Measurements from ENCODE around the gene GRIN2C. TPM values are rescaled to one million over a fixed set of nuclear protein-coding genes. Genes with fewer than 3 reads are reported as not detected.

GRIN2C gene
- total and polyA plus RNA-seq, 2 donors (not counting 1 experiment from before 2014, with no cell fraction given) = 0.03 TPM; not detected in 1

DNA sequence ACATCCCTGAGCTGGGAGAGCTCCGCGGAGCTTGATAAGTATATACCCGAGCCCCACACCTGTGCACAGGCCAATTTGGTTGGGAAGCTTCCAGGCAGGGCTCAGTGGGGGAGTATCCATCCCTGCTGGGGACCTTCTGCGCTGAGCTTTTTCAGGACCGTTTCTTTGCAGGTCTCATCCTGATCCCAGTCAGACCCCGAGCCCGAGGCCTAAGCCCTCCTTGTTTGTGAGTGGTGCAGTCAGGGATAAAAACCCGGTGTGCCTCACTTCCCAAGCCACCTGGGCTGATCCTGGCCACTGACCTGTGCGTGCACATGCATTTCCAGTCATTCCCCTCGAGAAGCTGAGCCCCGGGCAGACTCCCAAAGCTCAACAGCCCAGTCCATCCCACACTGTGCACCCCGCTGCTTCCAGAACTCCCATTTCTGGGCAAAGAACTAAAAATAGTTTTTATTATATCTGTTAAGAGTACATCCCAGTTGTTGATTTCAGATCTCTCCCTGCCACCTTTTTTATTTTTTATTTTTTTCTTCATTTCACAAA lies 56.2 kb downstream of the GRIN2C start:
- H2AFZ ChIP-seq (ENCODE audit: insufficient read depth, low read depth, low read length, poor library complexity, severe bottlenecking) = no peak overlapping the region
- ATAC-seq (ENCODE audit: low read depth) (no peak), DNase-seq (no peak)
- no peaks in the 10 kb centered on the region for H3K27me3 ChIP-seq (replicated peaks in 1 of 4; ENCODE audit: control extremely low read depth in 1 of 4, control insufficient read depth in 3 of 4, insufficient read depth in 4 of 4, low read length in 3 of 4)
- ChIA-PET POLR2A (no interaction called here), CTCF (no interaction called here)
- peaks cover 0 to 13% of the 10 kb centered on the region in 2 experiments for H3K36me3 ChIP-seq (replicated peaks in 1 of 2; ENCODE audit: control extremely low read depth in 1 of 2, control insufficient read depth in 1 of 2, extremely low read depth in 1 of 2, insufficient read depth in 2 of 2, low read length in 1 of 2)
- H3K27me3 Mint-ChIP-seq = no peaks in the 10 kb centered on the region
- H3K9ac ChIP-seq (ENCODE audit: low read length) = no peak overlapping the region
- no peak overlapping the region for H3K4me2 ChIP-seq (replicated peaks; ENCODE audit: low read depth, low read length, poor library complexity, severe bottlenecking)
- H4K20me1 ChIP-seq (ENCODE audit: control insufficient read depth, insufficient read depth, low read length, poor library complexity, severe bottlenecking) = no peaks in the 10 kb centered on the region
- no peaks in the 10 kb centered on the region for H3K4me1 Mint-ChIP-seq
- no peak overlapping the region for H3K27ac Mint-ChIP-seq
- H3K4me3 ChIP-seq (ENCODE audit: control extremely low read depth in 1 of 5, extremely low read depth in 1 of 5, insufficient read depth in 1 of 5, low read depth in 2 of 5, low read length in 4 of 5) = no peak overlapping the region
- H3K9me3 Mint-ChIP-seq (ENCODE audit: insufficient read depth) = no peaks in the 10 kb centered on the region
- 96% methylated on average over 8 of the region's 12 CpGs for WGBS (ENCODE audit: insufficient coverage)
- no peak for TF ChIP-seq EZH2 (IDR thresholded peaks at IDR 0.05; ENCODE audit: borderline replicate concordance, insufficient read depth, low read depth, low read length, poor library complexity, severe bottlenecking)
- TF ChIP-seq, protein P1, sequence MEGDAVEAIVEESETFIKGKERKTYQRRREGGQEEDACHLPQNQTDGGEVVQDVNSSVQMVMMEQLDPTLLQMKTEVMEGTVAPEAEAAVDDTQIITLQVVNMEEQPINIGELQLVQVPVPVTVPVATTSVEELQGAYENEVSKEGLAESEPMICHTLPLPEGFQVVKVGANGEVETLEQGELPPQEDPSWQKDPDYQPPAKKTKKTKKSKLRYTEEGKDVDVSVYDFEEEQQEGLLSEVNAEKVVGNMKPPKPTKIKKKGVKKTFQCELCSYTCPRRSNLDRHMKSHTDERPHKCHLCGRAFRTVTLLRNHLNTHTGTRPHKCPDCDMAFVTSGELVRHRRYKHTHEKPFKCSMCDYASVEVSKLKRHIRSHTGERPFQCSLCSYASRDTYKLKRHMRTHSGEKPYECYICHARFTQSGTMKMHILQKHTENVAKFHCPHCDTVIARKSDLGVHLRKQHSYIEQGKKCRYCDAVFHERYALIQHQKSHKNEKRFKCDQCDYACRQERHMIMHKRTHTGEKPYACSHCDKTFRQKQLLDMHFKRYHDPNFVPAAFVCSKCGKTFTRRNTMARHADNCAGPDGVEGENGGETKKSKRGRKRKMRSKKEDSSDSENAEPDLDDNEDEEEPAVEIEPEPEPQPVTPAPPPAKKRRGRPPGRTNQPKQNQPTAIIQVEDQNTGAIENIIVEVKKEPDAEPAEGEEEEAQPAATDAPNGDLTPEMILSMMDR (IDR thresholded peaks at IDR 0.05) = no peak
- intact Hi-C loops (cut with micrococcal nuclease) = no loop called here
- H3K4me1 ChIP-seq (ENCODE audit: control insufficient read depth in 2 of 2, insufficient read depth in 2 of 2, low read length in 2 of 2) = no peaks in the 10 kb centered on the region
- no peak overlapping the region for H3K4me3 Mint-ChIP-seq
- H3K9me3 ChIP-seq (ENCODE audit: control extremely low read depth in 1 of 3, control insufficient read depth in 2 of 3, insufficient read depth in 1 of 3, low read length in 2 of 3) = no peaks in the 10 kb centered on the region
- no peak overlapping the region for H3K27ac ChIP-seq (ENCODE audit: low read length in 2 of 2)
- no peaks in the 10 kb centered on the region for H3K79me2 ChIP-seq (ENCODE audit: control insufficient read depth, insufficient read depth, low read length)

DNA sequence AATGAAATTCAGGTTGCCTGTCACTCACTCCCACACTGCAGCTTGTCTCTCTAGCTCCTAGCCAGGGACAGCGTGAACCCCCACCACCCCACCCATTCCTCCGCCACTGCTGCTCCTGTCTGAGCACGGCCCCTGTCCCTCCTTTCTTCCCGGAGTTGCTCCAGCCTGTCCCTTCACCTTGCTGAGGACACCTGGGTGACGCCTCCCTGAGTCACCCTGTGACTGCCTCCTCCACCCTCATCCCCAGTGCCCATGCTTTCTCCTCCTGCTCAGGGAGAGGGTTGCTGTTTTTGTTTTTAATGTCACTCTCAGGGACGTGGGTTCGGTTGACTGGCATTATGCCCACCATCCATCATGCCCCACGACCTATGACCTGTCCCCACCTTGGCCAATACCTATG lies 57.8 kb downstream of the GRIN2C start:
- ChIA-PET CTCF (interaction anchor here (0.8 to 0.9 kb wide), 2 partner anchors 11 to 235 kb away, joined by 3 to 6 read pairs; no protein-coding TSS in a partner anchor), POLR2A (no interaction called here)
- WGBS (ENCODE audit: insufficient coverage) = 86% methylated on average over 7 of the region's 8 CpGs

More for the DNA sequence above, 57.8 kb downstream of the GRIN2C start:
- TF ChIP-seq EZH2 (IDR thresholded peaks at IDR 0.05; ENCODE audit: borderline replicate concordance, insufficient read depth, low read depth, low read length, poor library complexity, severe bottlenecking) = no peak
- TF ChIP-seq, protein P1 (IDR thresholded peaks at IDR 0.05) = no peak
- H3K27ac ChIP-seq (ENCODE audit: low read length in 2 of 2) = no peak overlapping the region
- intact Hi-C loops (cut with micrococcal nuclease) = no loop called here
- H3K4me3 ChIP-seq (ENCODE audit: control extremely low read depth in 1 of 5, extremely low read depth in 1 of 5, insufficient read depth in 1 of 5, low read depth in 2 of 5, low read length in 4 of 5) = no peak overlapping the region
- no peaks in the 10 kb centered on the region for H3K27me3 ChIP-seq (replicated peaks in 1 of 4; ENCODE audit: control extremely low read depth in 1 of 4, control insufficient read depth in 3 of 4, insufficient read depth in 4 of 4, low read length in 3 of 4)
- no peaks in the 10 kb centered on the region for H3K79me2 ChIP-seq (ENCODE audit: control insufficient read depth, insufficient read depth, low read length)
- no peak overlapping the region for H3K4me2 ChIP-seq (replicated peaks; ENCODE audit: low read depth, low read length, poor library complexity, severe bottlenecking)
- peaks cover 0 to 25% of the 10 kb centered on the region in 2 experiments for H3K36me3 ChIP-seq (replicated peaks in 1 of 2; ENCODE audit: control extremely low read depth in 1 of 2, control insufficient read depth in 1 of 2, extremely low read depth in 1 of 2, insufficient read depth in 2 of 2, low read length in 1 of 2)
- H3K9me3 ChIP-seq (ENCODE audit: control extremely low read depth in 1 of 3, control insufficient read depth in 2 of 3, insufficient read depth in 1 of 3, low read length in 2 of 3) = no peaks in the 10 kb centered on the region
- no peaks in the 10 kb centered on the region for H4K20me1 ChIP-seq (ENCODE audit: control insufficient read depth, insufficient read depth, low read length, poor library complexity, severe bottlenecking)
- Mint-ChIP-seq H3K27me3 (no peaks in the 10 kb centered on the region), H3K27ac (no peak overlapping the region), H3K4me3 (no peak overlapping the region), H3K9me3 (ENCODE audit: insufficient read depth) (no peaks in the 10 kb centered on the region), H3K4me1 (no peaks in the 10 kb centered on the region)
- DNase-seq (no peak), ATAC-seq (ENCODE audit: low read depth) (no peak)
- H2AFZ ChIP-seq (ENCODE audit: insufficient read depth, low read depth, low read length, poor library complexity, severe bottlenecking) = no peak overlapping the region
- no peaks in the 10 kb centered on the region for H3K4me1 ChIP-seq (ENCODE audit: control insufficient read depth in 2 of 2, insufficient read depth in 2 of 2, low read length in 2 of 2)
- no peak overlapping the region for H3K9ac ChIP-seq (ENCODE audit: low read length)
